DOHH2 (cell line): Measurements from ENCODE around the gene NDUFB4.
"Not testable (repeated sequence)": the region's sequence is repeated elsewhere in the genome, so short reads cannot be mapped to it uniquely, and the experiment has no call there.

ENCODE experiments used
- H3F3A ChIP-seq: fragments of 200-600 bp; sonication (generic), shearing (Covaris generic); 2 replicates; pipeline ENCODE4 v1.6.0; 2016; ENCODE audit warnings: antibody characterized with exemption, mild to moderate bottlenecking; ENCODE audit not compliant: control insufficient read depth, insufficient read depth
- H3K27ac ChIP-seq: fragments of 200-600 bp; sonication (generic); 2 replicates; pipeline ENCODE4 v1.5.1; 2014; ENCODE audit warnings: low read depth, mild to moderate bottlenecking, low read length, moderate library complexity
- H3K27me3 ChIP-seq: fragments of 200-600 bp; sonication (generic); 2 replicates; pipeline ENCODE4 v1.6.1; 2014; ENCODE audit warnings: mild to moderate bottlenecking, low read length, mixed read lengths; ENCODE audit not compliant: control insufficient read depth
- H3K36me3 ChIP-seq: fragments of 200-600 bp; sonication (generic); 2 replicates; pipeline ENCODE4 v1.6.1; 2014; ENCODE audit warnings: mild to moderate bottlenecking, low read length, moderate library complexity, mixed read lengths; ENCODE audit not compliant: control insufficient read depth
- H3K4me1 ChIP-seq: fragments of 200-600 bp; sonication (generic); 2 replicates; pipeline ENCODE4 v1.6.1; 2014; ENCODE audit warnings: mild to moderate bottlenecking, low read length, mixed read lengths; ENCODE audit not compliant: control insufficient read depth
- H3K4me2 ChIP-seq: fragments of 200-600 bp; sonication (generic); 2 replicates; pipeline ENCODE4 v1.6.0; 2014; ENCODE audit warnings: mild to moderate bottlenecking, low read length, moderate library complexity
- H3K4me3 ChIP-seq: fragments of 200-600 bp; sonication (generic); 2 replicates; pipeline ENCODE4 v1.5.1; 2014; ENCODE audit warnings: mild to moderate bottlenecking, low read length, mixed read lengths
- H3K79me2 ChIP-seq: fragments of 200-600 bp; sonication (generic); 2 replicates; pipeline ENCODE4 v1.6.1; 2014; ENCODE audit warnings: mild to moderate bottlenecking, low read length, mixed read lengths; ENCODE audit not compliant: control insufficient read depth
- H3K9me2 ChIP-seq: fragments of 200-600 bp; sonication (generic); replicated peaks from 2 replicates; pipeline ENCODE4 v1.6.1; 2014; ENCODE audit warnings: mild to moderate bottlenecking, low read length, mixed read lengths; ENCODE audit not compliant: control insufficient read depth
- H3K9me3 ChIP-seq: fragments of 200-600 bp; sonication (generic); 2 replicates; pipeline ENCODE4 v1.6.1; 2014; ENCODE audit warnings: antibody characterized with exemption, low read length, mixed read lengths; ENCODE audit not compliant: control insufficient read depth, insufficient read depth
- H4K20me1 ChIP-seq: fragments of 200-600 bp; sonication (generic); 2 replicates; pipeline ENCODE4 v1.6.0; 2014; ENCODE audit warnings: low read depth, mild to moderate bottlenecking, antibody characterized with exemption, low read length, moderate library complexity; ENCODE audit not compliant: control insufficient read depth, insufficient read depth
- CTCF ChIP-seq: fragments of 200-600 bp; sonication (generic); IDR thresholded peaks from one replicate; pipeline ENCODE4 v1.5.1; 2014; ENCODE audit warnings: antibody characterized with exemption, mild to moderate bottlenecking, low read depth, low read length; ENCODE audit not compliant: poor library complexity, severe bottlenecking
- EZH2phosphoT487 ChIP-seq: fragments of 200-600 bp; sonication (generic); IDR thresholded peaks from 2 replicates; pipeline ENCODE4 v1.6.1; 2017; ENCODE audit warnings: borderline replicate concordance, mild to moderate bottlenecking, antibody characterized with exemption, low read length, moderate library complexity, mixed read lengths

The NDUFB4 gene

GRCh38 chr3:120615847-120616609 lies 19.9 kb downstream of the NDUFB4 start:
- H3K9me3 ChIP-seq = no peaks in the 10 kb centered on the region
- TF ChIP-seq CTCF (no peak), EZH2phosphoT487 (no peak)
- H3K27me3 ChIP-seq = 0 out of 2 replicates have a peak, but pooled peaks cover 2% of the 10 kb centered on the region
- H4K20me1 ChIP-seq = no peaks in the 10 kb centered on the region
- no peak overlapping the region for H3K27ac ChIP-seq
- no peak overlapping the region for H3K4me3 ChIP-seq
- no peak overlapping the region for H3K4me2 ChIP-seq
- no peaks in the 10 kb centered on the region for H3K79me2 ChIP-seq
- no peaks in the 10 kb centered on the region for H3F3A ChIP-seq
- H3K9me2 ChIP-seq = no peaks in the 10 kb centered on the region
- peaks cover 5% of the 10 kb centered on the region; the same call in 1 of the 2 replicates for H3K4me1 ChIP-seq
- no peaks in the 10 kb centered on the region for H3K36me3 ChIP-seq

DNA sequence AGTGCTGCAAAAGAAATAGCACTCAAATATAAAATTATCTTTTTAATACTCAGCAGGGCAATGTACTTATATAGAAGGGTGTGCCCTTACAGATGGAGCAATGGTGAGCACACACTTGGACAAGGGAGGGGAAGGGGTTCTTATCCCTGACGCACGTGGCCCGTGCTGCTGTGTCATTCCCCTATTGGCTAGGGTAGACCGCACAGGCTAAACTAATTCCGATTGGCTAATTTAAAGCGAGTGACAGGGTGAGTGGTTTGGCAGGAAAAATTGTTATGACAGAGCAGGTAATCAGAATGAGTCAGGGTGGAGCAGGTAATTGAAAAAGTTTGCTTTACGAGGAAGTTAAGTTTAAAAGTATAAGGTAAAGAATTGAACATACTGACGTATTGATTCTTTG lies 20.6 kb downstream of the NDUFB4 start:
- not testable (repeated sequence) for H4K20me1 ChIP-seq, H3F3A ChIP-seq, H3K79me2 ChIP-seq, H3K4me2 ChIP-seq, H3K4me3 ChIP-seq, H3K27ac ChIP-seq, H3K36me3 ChIP-seq, H3K9me3 ChIP-seq, H3K27me3 ChIP-seq, H3K9me2 ChIP-seq, H3K4me1 ChIP-seq

GRCh38 chr3:120622457-120622856 lies 26.3 kb downstream of the NDUFB4 start:
- no peaks in the 10 kb centered on the region for H4K20me1 ChIP-seq
- no peaks in the 10 kb centered on the region for H3K9me2 ChIP-seq
- no peak overlapping the region for H3K4me3 ChIP-seq
- no peaks in the 10 kb centered on the region for H3F3A ChIP-seq
- no peak overlapping the region for H3K27ac ChIP-seq
- H3K79me2 ChIP-seq = no peaks in the 10 kb centered on the region
- TF ChIP-seq CTCF (no peak), EZH2phosphoT487 (no peak)
- no peaks in the 10 kb centered on the region for H3K36me3 ChIP-seq
- no peaks in the 10 kb centered on the region for H3K4me1 ChIP-seq
- no peaks in the 10 kb centered on the region for H3K27me3 ChIP-seq
- H3K9me3 ChIP-seq = peaks cover 19% of the 10 kb centered on the region
- no peak overlapping the region for H3K4me2 ChIP-seq

DNA sequence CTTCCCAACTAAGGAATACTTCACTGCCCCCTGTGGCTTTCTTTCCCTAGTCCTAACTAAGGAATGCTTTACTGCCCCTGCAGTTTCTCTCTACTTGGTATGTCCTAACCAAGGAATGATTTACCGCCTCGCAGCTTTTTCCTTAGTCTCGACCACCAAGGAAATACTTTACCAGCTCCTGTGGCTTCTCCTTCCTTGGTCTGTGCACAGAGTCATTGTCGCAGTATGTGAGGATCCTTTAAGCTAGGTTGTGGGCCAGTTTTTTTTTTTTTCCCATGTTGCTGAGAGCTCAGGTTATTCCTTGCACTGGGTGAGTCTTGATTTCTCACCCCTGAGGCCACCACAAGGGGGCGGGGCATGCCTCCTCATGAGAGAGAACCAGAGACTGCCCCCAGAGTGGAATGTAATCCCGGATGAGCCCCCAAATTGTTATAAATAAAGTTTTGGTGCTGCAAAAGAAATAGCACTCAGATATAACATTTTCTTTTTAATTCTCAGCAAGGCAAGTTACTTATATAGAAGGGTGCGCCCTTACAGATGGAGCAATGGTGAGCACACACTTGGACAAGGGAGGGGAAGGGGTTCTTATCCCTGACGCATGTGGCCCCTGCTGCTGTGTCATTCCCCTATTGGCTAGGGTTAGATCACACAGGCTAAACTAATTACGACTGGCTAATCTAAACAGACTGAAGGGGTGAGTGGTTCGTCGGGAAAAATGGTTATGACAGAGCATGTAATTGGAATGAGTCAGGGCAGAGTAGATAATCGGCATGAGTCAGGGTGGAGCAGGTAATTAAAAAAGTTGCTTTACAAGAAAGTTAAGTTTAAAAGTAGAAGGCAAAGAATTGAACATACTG lies 27.0 kb downstream of the NDUFB4 start:
- H3K4me2 ChIP-seq = no peak overlapping the region

More for the DNA sequence above, 27.0 kb downstream of the NDUFB4 start:
- Histone ChIP-seq H3K27me3 (no peaks in the 10 kb centered on the region), H3K27ac (no peak overlapping the region), H3K9me2 (no peaks in the 10 kb centered on the region), H4K20me1 (no peaks in the 10 kb centered on the region), H3F3A (no peaks in the 10 kb centered on the region), H3K4me1 (no peaks in the 10 kb centered on the region), H3K79me2 (no peaks in the 10 kb centered on the region), H3K9me3 (peaks cover 19% of the 10 kb centered on the region), H3K4me3 (no peak overlapping the region), H3K36me3 (no peaks in the 10 kb centered on the region)
- TF ChIP-seq EZH2phosphoT487 (no peak), CTCF (peak; percentile 49)
